Activated T-helper 17 cell treated with anti-CD3 and anti-CD28 coated beads, Interleukin-2, amount 50 U/mL, for 72 hours (primary cell): Measurements from ENCODE around the gene CUL1. TPM values are rescaled to one million over a fixed set of nuclear protein-coding genes. Genes with fewer than 3 reads are reported as not detected.

Experiments
- ATAC-seq: fragments of 150-1000 bp; cut with Tn5 transposase; replicated peaks from 2 replicates; pipeline ENCODE4 v1.10.0; 2021; ENCODE audit warnings: mild to moderate bottlenecking, moderate library complexity
- H3K27ac Mint-ChIP-seq: one replicate; pipeline ENCODE4 v1.8.0; 2022; ENCODE audit warnings: mixed read lengths
- H3K27me3 Mint-ChIP-seq: one replicate; pipeline ENCODE4 v1.8.0; 2022; ENCODE audit warnings: mixed read lengths
- H3K36me3 Mint-ChIP-seq: one replicate; pipeline ENCODE4 v1.8.0; 2022; ENCODE audit warnings: low read depth, mild to moderate bottlenecking, mixed read lengths
- H3K4me1 Mint-ChIP-seq: one replicate; pipeline ENCODE4 v1.8.0; 2022; ENCODE audit warnings: mixed read lengths
- H3K4me3 Mint-ChIP-seq: one replicate; pipeline ENCODE4 v1.8.0; 2022; ENCODE audit warnings: mild to moderate bottlenecking, mixed read lengths
- H3K9me3 Mint-ChIP-seq: one replicate; pipeline ENCODE4 v1.8.0; 2022; ENCODE audit warnings: mixed read lengths
- total RNA-seq, 2 donors: library from RNA; stranded (reverse); gene quantifications; one replicate each; pipeline ENCODE4 v1.2.3, GENCODE V29; 2022

CUL1 gene
- total RNA-seq, 2 donors from 2014 or later: 61.4 to 61.7 TPM

DNA sequence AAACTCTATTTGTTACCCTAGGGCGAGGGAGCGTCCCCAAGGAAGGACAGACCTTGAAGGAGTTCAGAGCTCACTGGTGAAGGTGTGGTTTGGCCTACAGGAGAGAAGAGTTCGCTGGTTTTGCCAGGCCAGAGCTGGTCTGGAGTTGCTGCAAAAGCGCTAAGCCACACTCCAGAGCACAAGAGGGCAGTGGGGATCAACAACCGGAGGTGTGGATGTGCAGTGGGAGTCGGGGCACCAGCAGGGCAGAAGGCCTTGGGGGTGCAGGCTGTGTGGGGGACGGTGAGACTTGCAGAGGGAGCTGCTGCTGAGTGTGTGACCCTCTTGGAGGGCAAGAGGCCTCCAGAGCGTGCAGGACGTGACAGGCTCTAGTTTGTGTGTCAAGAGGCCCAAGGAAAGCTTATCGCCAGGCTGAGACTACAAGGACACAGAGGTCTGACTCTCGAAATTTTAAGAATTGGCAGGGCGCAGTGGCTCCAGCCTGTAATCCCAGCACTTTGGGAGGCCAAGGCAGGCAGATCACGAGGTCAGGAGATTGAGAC is 14.3 kb upstream of the CUL1 start:
- no peak for ATAC-seq
- Mint-ChIP-seq H3K36me3 (no peaks in the 10 kb centered on the region), H3K4me1 (peaks cover 5% of the 10 kb centered on the region), H3K9me3 (no peaks in the 10 kb centered on the region), H3K27ac (no peak overlapping the region), H3K4me3 (no peak overlapping the region), H3K27me3 (no peaks in the 10 kb centered on the region)

- Mint-ChIP-seq H3K9me3 (peaks cover 3% of the 10 kb centered on the region), H3K36me3 (no peaks in the 10 kb centered on the region), H3K27me3 (no peaks in the 10 kb centered on the region), H3K27ac (no peak overlapping the region), H3K4me3 (no peak overlapping the region), H3K4me1 (peaks cover 10% of the 10 kb centered on the region)
- ATAC-seq: no peak
Observed at GRCh38 chr7:148686312-148686937, 12.3 kb upstream of the CUL1 start.

DNA sequence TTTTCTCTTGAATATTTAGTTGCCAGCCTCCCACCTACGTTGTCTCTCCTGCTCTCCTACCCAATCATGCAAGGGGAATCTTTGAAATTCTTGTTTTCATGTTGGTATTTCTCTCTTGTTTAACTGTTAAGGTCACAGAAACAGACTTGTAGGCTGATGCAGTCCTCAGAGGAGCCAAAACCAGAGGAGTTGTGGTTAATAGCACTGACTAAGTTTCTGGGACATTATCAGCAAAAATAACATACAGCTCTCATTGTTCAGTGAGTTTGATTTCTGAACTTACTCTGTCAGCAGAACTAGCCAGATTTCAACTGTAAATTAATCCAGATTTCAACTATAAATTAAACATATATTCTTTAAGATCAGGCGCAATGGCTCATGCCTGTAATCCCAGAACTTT is 11.1 kb upstream of the CUL1 start:
- Mint-ChIP-seq H3K4me3 (no peak overlapping the region), H3K36me3 (no peaks in the 10 kb centered on the region), H3K4me1 (peaks cover 10% of the 10 kb centered on the region), H3K9me3 (peaks cover 3% of the 10 kb centered on the region), H3K27me3 (no peaks in the 10 kb centered on the region), H3K27ac (no peak overlapping the region)
- ATAC-seq: peak; percentile 85

- no peaks in the 10 kb centered on the region for H3K27me3 Mint-ChIP-seq
- H3K4me1 Mint-ChIP-seq: peaks cover 10% of the 10 kb centered on the region
- H3K4me3 Mint-ChIP-seq: no peak overlapping the region
- H3K9me3 Mint-ChIP-seq: peaks cover 3% of the 10 kb centered on the region
- H3K36me3 Mint-ChIP-seq: no peaks in the 10 kb centered on the region
- ATAC-seq: no peak
- no peak overlapping the region for H3K27ac Mint-ChIP-seq
Observed at GRCh38 chr7:148688526-148688925, 10.2 kb upstream of the CUL1 start.

- Mint-ChIP-seq H3K27me3 (no peaks in the 10 kb centered on the region), H3K4me3 (no peak overlapping the region), H3K36me3 (peaks cover 7% of the 10 kb centered on the region), H3K27ac (no peak overlapping the region), H3K9me3 (peaks cover 3% of the 10 kb centered on the region), H3K4me1 (peaks cover 36% of the 10 kb centered on the region)
- no peak for ATAC-seq
Observed at GRCh38 chr7:148693651-148694050, 5.1 kb upstream of the CUL1 start.

DNA sequence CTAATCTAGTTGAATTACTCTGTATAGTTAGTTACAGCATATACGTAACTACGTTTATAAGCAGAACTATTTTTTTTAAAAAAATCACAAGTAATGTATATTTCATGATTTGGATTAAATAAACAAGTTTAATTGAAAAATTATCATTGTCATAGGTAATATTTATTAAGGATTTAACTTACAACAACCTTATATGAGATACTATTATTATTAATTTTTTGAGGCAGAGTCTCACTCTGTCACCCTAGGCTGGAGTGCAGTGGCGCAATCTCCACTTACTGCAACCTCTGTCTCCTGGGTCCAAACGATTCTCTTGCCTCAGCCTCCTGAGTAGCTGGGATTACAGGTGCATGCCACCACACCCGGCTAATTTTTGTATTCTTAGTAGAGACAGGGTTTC is 4.1 kb upstream of the CUL1 start:
- no peak for ATAC-seq
- H3K36me3 Mint-ChIP-seq: peaks cover 8% of the 10 kb centered on the region
- H3K4me3 Mint-ChIP-seq: no peak overlapping the region
- H3K9me3 Mint-ChIP-seq: peaks cover 3% of the 10 kb centered on the region
- H3K27me3 Mint-ChIP-seq: no peaks in the 10 kb centered on the region
- no peak overlapping the region for H3K27ac Mint-ChIP-seq
- peaks cover 33% of the 10 kb centered on the region for H3K4me1 Mint-ChIP-seq

- H3K27me3 Mint-ChIP-seq: no peaks in the 10 kb centered on the region
- H3K36me3 Mint-ChIP-seq: peaks cover 21% of the 10 kb centered on the region
- H3K4me3 Mint-ChIP-seq: peak overlapping the region; percentile 84
- H3K4me1 Mint-ChIP-seq: peaks cover 33% of the 10 kb centered on the region
- H3K9me3 Mint-ChIP-seq: no peaks in the 10 kb centered on the region
- ATAC-seq: peak; percentile 16
- peak overlapping the region; percentile 98 for H3K27ac Mint-ChIP-seq
Observed at GRCh38 chr7:148695953-148696352, 2.8 kb upstream of the CUL1 start.

- Mint-ChIP-seq H3K27me3 (no peaks in the 10 kb centered on the region), H3K4me3 (peak overlapping the region; percentile 84), H3K36me3 (peaks cover 29% of the 10 kb centered on the region), H3K27ac (peak overlapping the region; percentile 98), H3K4me1 (peaks cover 40% of the 10 kb centered on the region), H3K9me3 (no peaks in the 10 kb centered on the region)
- no peak for ATAC-seq
Observed at GRCh38 chr7:148696787-148697186, 1.9 kb upstream of the CUL1 start.

DNA sequence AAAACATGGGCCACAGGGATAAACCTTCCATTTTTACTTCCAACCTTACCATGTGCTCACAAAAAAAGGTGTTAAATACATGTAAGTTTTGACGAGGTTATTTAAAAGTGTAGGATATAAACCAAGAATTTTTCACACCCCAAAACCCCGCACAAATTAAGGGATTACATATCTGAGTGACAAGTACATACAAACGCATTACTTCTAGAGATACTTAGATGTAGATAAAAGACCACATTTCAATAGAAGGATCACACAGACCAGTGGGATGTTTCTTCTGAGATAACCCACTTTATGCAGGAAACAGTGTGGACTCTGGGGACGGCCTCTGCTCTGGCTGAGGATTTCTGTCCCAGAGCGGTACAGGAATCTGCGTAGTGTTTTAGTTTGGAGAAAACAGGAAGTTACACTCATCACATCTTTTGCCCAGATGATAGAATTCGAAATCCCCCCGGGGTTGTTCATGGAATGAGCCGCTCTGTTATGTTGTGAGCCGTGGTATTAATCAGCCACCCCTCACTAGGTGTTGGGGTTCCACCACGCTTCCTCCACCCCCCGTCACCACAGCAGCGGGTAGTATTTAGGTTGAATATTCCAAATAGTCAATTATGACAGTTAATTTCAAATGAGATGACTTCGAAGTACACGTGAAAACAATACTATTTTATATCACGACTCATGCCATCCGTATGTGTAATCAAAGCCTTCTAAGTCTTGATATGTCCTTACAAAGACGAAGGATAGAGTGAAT is 1.3 kb upstream of the CUL1 start:
- peaks cover 33% of the 10 kb centered on the region for H3K36me3 Mint-ChIP-seq
- no peaks in the 10 kb centered on the region for H3K27me3 Mint-ChIP-seq
- peak overlapping the region; percentile 84 for H3K4me3 Mint-ChIP-seq
- H3K27ac Mint-ChIP-seq: peak overlapping the region; percentile 98
- H3K9me3 Mint-ChIP-seq: no peaks in the 10 kb centered on the region
- H3K4me1 Mint-ChIP-seq: peaks cover 42% of the 10 kb centered on the region
- ATAC-seq: peak; percentile 71

DNA sequence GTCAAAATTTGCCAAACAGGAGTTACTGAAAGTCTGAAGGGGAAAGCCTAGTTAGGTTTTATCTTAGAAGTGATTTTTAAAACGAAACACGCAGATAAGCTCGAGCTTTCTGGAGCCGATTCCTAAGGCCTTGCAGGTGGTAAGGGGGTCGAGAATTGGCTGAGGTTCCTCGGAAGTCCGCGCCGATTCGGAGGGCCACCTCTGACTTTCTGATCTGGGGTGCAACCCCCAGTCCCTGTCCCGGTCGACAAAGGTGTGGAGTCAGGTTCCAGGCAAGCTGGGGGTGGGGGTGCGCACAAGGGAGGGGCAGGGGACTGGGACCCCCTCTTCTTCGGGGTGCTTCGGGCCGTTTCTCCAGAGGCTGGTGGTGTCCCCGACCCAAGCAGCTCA is 701 bp upstream of the CUL1 start:
- peaks cover 39% of the 10 kb centered on the region for H3K36me3 Mint-ChIP-seq
- no peaks in the 10 kb centered on the region for H3K9me3 Mint-ChIP-seq
- H3K4me3 Mint-ChIP-seq: peak overlapping the region; percentile 84
- peak overlapping the region; percentile 98 for H3K27ac Mint-ChIP-seq
- no peaks in the 10 kb centered on the region for H3K27me3 Mint-ChIP-seq
- peaks cover 48% of the 10 kb centered on the region for H3K4me1 Mint-ChIP-seq
- no peak for ATAC-seq

DNA sequence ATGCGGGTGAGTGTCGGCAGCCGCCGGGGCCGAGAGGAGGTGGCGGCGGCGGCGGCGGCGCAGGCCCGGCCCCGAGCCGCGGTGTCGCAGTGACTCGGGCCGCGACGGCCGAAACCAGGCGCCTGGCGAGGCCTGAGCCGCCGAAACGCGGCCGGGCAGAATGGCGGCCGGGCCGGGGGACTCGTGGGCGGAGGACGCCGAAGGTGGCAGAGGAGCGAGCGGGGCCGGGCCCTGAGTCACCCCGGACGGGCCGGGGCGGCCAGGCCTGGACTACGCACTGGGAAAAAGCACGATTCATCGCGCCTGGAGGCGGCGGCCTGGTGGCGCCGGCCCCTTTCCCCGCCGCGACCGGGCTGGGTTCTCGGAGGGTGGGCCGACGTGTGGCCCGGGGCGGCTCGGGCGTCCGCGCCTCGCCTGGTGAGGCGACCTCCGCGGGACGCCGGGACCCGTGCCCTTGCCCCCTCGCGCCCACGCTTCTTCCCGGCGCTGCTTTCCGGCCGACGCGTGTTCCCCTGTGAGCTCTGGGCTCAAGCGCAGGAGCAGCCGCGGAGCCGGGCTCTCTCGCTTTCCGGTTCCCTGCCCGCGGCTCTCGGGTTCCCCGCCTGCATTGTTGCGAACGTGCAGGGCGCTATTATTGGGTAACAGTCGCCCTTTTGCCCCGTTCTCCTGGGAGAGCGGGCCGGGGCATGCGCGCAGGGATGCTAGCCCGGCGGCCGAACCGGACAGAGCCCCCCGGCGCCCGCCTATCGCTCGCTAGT is 500 bp downstream of the CUL1 start:
- ATAC-seq: peak; percentile 40
- peaks cover 50% of the 10 kb centered on the region for H3K4me1 Mint-ChIP-seq

DNA sequence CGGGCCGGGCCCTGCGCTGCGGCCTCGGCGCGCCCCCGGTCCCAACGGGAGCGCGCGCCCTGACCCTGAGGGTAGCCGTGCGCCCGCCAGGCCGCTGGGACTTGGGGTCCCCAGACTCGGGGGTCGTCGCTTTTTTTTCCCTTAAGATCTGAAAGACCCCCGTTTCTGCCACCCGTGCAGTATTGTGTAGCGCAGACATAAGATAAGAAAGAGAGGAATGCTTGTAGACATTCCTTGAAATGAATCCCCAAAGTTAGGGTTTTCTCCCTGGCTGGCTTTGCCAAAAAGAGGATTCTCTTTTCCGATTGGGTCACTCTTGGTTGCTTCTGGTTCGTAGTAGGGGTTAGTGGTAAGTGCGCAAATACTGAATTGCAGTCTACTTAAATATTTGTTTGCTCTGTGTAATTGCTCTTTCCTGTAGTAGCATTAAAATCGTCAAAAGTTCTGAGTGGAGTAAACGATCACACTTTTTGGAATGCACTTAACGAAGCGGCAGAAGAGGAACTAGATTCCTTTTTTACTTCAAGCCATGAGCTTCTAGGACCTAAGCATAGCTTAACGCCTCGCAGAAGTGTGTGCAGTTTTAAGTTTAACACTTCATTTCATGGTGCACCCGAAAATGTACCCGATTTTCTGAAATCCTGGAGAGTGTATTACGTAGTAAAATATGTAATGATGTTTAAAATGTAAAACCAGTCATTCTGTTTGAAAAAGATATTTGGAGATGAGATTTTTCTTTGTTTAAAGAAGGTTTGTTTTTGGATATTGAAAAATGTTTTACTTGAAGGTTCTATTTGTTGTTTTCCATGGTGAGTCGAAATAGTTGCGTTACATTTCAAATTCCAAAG is 1.3 kb downstream of the CUL1 start:
- Mint-ChIP-seq H3K27me3 (no peaks in the 10 kb centered on the region), H3K4me3 (peak overlapping the region; percentile 90), H3K27ac (peak overlapping the region; percentile 95), H3K4me1 (peaks cover 53% of the 10 kb centered on the region), H3K9me3 (no peaks in the 10 kb centered on the region), H3K36me3 (peaks cover 39% of the 10 kb centered on the region)
- no peak for ATAC-seq

More for the DNA sequence above, 500 bp downstream of the CUL1 start:
- H3K27ac Mint-ChIP-seq: peak overlapping the region; percentile 98
- peaks cover 39% of the 10 kb centered on the region for H3K36me3 Mint-ChIP-seq
- no peaks in the 10 kb centered on the region for H3K27me3 Mint-ChIP-seq
- no peaks in the 10 kb centered on the region for H3K9me3 Mint-ChIP-seq
- peak overlapping the region; percentile 90 for H3K4me3 Mint-ChIP-seq

GRCh38 chr7:148700661-148701064 is 2.0 kb downstream of the CUL1 start:
- Mint-ChIP-seq H3K4me3 (peak overlapping the region; percentile 90), H3K27me3 (no peaks in the 10 kb centered on the region), H3K4me1 (peaks cover 53% of the 10 kb centered on the region), H3K27ac (peak overlapping the region; percentile 95), H3K36me3 (peaks cover 39% of the 10 kb centered on the region), H3K9me3 (no peaks in the 10 kb centered on the region)
- ATAC-seq: no peak

- ATAC-seq: no peak
- Mint-ChIP-seq H3K4me3 (peak overlapping the region; percentile 90), H3K27ac (peak overlapping the region; percentile 95)
Observed at GRCh38 chr7:148701414-148701813, 2.7 kb downstream of the CUL1 start.

More at GRCh38 chr7:148701414-148701813, 2.7 kb downstream of the CUL1 start:
- no peaks in the 10 kb centered on the region for H3K9me3 Mint-ChIP-seq
- no peaks in the 10 kb centered on the region for H3K27me3 Mint-ChIP-seq
- peaks cover 39% of the 10 kb centered on the region for H3K36me3 Mint-ChIP-seq
- H3K4me1 Mint-ChIP-seq: peaks cover 52% of the 10 kb centered on the region
